Mammary epithelial cell (primary cell): ENCODE measurements around the gene MAP3K6.

ENCODE experiments used
- CTCF ChIP-seq, 2 donors: IDR thresholded peaks in 1 of 2; conservative IDR thresholded peaks in 1 of 2; 2 replicates each; pipeline ENCODE4 v1.5.1; 2011 to 2012; ENCODE audit warnings: inconsistent platforms in 2 of 2, low read length in 2 of 2, mild to moderate bottlenecking in 2 of 2, control low read depth in 1 of 2, low read depth in 1 of 2; ENCODE audit not compliant: insufficient read depth in 1 of 2; ENCODE audit errors: extremely low read depth in 1 of 2
- EZH2 ChIP-seq: IDR thresholded peaks from 2 replicates; pipeline ENCODE4 v1.6.1; 2012; ENCODE audit warnings: low read length, inconsistent platforms, borderline replicate concordance

- TF ChIP-seq CTCF (conservative IDR thresholded peaks at IDR 0.05 in 1 of 2, IDR thresholded peaks at IDR 0.05 in 1 of 2; ENCODE audit: extremely low read depth in 1 of 2, insufficient read depth in 1 of 2, low read depth in 1 of 2, low read length in 2 of 2) (no peak), EZH2 (no peak)
These were observed 48.2 kb downstream of the MAP3K6 start for GRCh38 chr1:27318596-27318995.
